HepG2 (cell line): Measurements from ENCODE around the gene SOX9. TPM values are rescaled to one million over a fixed set of nuclear protein-coding genes. Genes with fewer than 3 reads are reported as not detected.

ENCODE experiments used
- ADNP ChIP-seq: sonication (generic); formaldehyde crosslinking; IDR thresholded peaks from 2 replicates; pipeline ENCODE4 v1.4.0; 2020; ENCODE audit warnings: missing genetic modification reagents
- NR1H2 ChIP-seq: sonication (generic); formaldehyde crosslinking; IDR thresholded peaks from 2 replicates; pipeline ENCODE4 v1.8.1; 2022; ENCODE audit warnings: low read depth, missing genetic modification reagents, borderline replicate concordance
- PHF20 ChIP-seq: sonication (generic); formaldehyde crosslinking; IDR thresholded peaks from 2 replicates; pipeline ENCODE4 v1.5.0; 2020; ENCODE audit warnings: mild to moderate bottlenecking, missing genetic modification reagents
- SSRP1 ChIP-seq: IDR thresholded peaks from 2 replicates; pipeline ENCODE4 v1.6.1; 2016; ENCODE audit warnings: control low read depth
- TFE3 ChIP-seq: IDR thresholded peaks from 2 replicates; pipeline ENCODE4 v1.6.1; 2016
- ZBTB10 ChIP-seq: sonication (generic); formaldehyde crosslinking; IDR thresholded peaks from 2 replicates; pipeline ENCODE4 v1.4.0; 2020; ENCODE audit warnings: missing genetic modification reagents, borderline replicate concordance
- ZBTB40 ChIP-seq, 2 experiments: fragments of 450-650 bp in 1 of 2; sonication (generic) in 1 of 2; formaldehyde crosslinking in 1 of 2; IDR thresholded peaks; 2 replicates each; pipeline versions ENCODE4 v1.6.1 to v1.8.0; 2016 to 2022; ENCODE audit warnings: antibody characterized with exemption in 1 of 2, mild to moderate bottlenecking in 1 of 2, missing genetic modification reagents in 1 of 2
- ZNF607 ChIP-seq: sonication (generic); formaldehyde crosslinking; IDR thresholded peaks from 2 replicates; pipeline ENCODE4 v1.5.1; 2020; ENCODE audit warnings: missing genetic modification reagents, mild to moderate bottlenecking, borderline replicate concordance
- ZNF773 ChIP-seq: sonication (generic); formaldehyde crosslinking; IDR thresholded peaks from 2 replicates; pipeline ENCODE4 v1.4.0; 2020; ENCODE audit warnings: missing genetic modification reagents, borderline replicate concordance
- ZNF800 ChIP-seq: sonication (generic); formaldehyde crosslinking; IDR thresholded peaks from 2 replicates; pipeline ENCODE4 v1.4.0; 2020; ENCODE audit warnings: missing genetic modification reagents
- polyA plus RNA-seq, 8 experiments: library from polyadenylated mRNA; depleted of rRNA in 3 of 8; stranded (reverse) in 7 of 8; unstranded in 1 of 8; fragments of >200 nt; fragmentation: Illumina TruSeq in 4 of 8; extraction: Trizol in 4 of 8; gene quantifications; 2 replicates each; pipeline versions ENCODE4 v1.2.1 to v1.2.3, GENCODE V29; 2011 to 2016; ENCODE audit warnings: low read depth in 4 of 8, missing spikeins in 1 of 8, mixed read lengths in 1 of 8; ENCODE audit not compliant: insufficient read depth in 1 of 8
- total RNA-seq, 5 experiments: library from RNA; depleted of rRNA; stranded (reverse); fragments of >200 nt; fragmentation: Illumina TruSeq; extraction: Trizol; gene quantifications; 2 replicates each; pipeline ENCODE4 v1.2.3, GENCODE V29; 2016; ENCODE audit warnings: low read depth in 1 of 5

Gene SOX9
- total and polyA plus RNA-seq, 2 of the 13 experiments (the other 11 are each of a cell fraction or from before 2014, with no cell fraction given) = 16.1 to 27.6 TPM

GRCh38 chr17:72123530-72124437, 3.0 kb downstream of the SOX9 start (continued):
- TF ChIP-seq NR1H2 (CRISPR knock-in tag) (peak; percentile 4; the same call in 1 of the 2 replicates), PHF20 (CRISPR knock-in tag) (no peak), SSRP1 (CRISPR knock-in tag) (peak; percentile 93; the same call in 1 of the 2 replicates), ZBTB10 (CRISPR knock-in tag) (peak; percentile 51; the same call in 1 of the 2 replicates), ADNP (CRISPR knock-in tag) (0 out of 2 replicates have a peak, but pooled peaks have one; percentile 7), ZNF773 (CRISPR knock-in tag) (0 out of 2 replicates have a peak, but pooled peaks have one; percentile 58), ZNF800 (CRISPR knock-in tag) (no peak), ZBTB40 (IDR thresholded peaks at IDR 0.05) (no peak), ZBTB40 (CRISPR knock-in tag; IDR thresholded peaks at IDR 0.05) (0 out of 2 replicates have a peak, but pooled peaks have one; percentile 13), TFE3 (CRISPR knock-in tag) (peak; percentile 3; the same call in 1 of the 2 replicates), ZNF607 (CRISPR knock-in tag) (0 out of 2 replicates have a peak, but pooled peaks have one; percentile 42)
